T-cell (primary cell): ENCODE data around the gene SPATA24. TPM values are rescaled to one million over a fixed set of nuclear protein-coding genes. Genes with fewer than 3 reads are reported as not detected.
A peak's percentile ranks its signal among the peaks of the same experiment; 100 is the strongest.

Experiments used
- ATAC-seq, 4 experiments: fragments of 200-7000 bp in 3 of 4; fragments of 150-1000 bp in 1 of 4; cut with Tn5 transposase; replicated peaks in 1 of 4; 1 replicate in 3 of 4; 2 replicates in 1 of 4; pipeline ENCODE4 v1.10.0; 2021; ENCODE audit warnings: moderate library complexity in 3 of 4, mild to moderate bottlenecking in 2 of 4, moderate number of reproducible peaks in 1 of 4
- CTCF ChIA-PET, 2 donors: fragments of 300-600 bp; sonication (Branson Sonifier 250); formaldehyde crosslinking; loops; one replicate each; lab custom pipeline; 2022; ENCODE audit warnings: antibody characterized with exemption in 2 of 2; lab: Charles Lee
- POLR2A ChIA-PET, 2 donors: fragments of 300-600 bp; sonication (Branson Sonifier 250); formaldehyde crosslinking; loops; one replicate each; lab custom pipeline; 2022; ENCODE audit warnings: antibody characterized with exemption in 2 of 2; lab: Charles Lee
- DNase-seq, 35 experiments: peaks; one replicate each; pipeline versions ENCODE4 v3.0.0 to v3.0.0-alpha.2; 2013 to 2023
- H3K27ac ChIP-seq: one replicate; pipeline ENCODE4 v1.5.1; 2013; ENCODE audit warnings: low read length
- H3K27me3 ChIP-seq, 2 experiments: replicated peaks in 1 of 2; 1 replicate in 1 of 2; 2 replicates in 1 of 2; pipeline versions ENCODE4 v1.6.1 to v1.7.0; 2013; ENCODE audit warnings: low read length in 1 of 2, mixed read lengths in 1 of 2; ENCODE audit not compliant: control insufficient read depth in 2 of 2, insufficient read depth in 2 of 2; ENCODE audit errors: extremely low read depth in 1 of 2
- H3K36me3 ChIP-seq, 2 donors: 1 replicate in 1 of 2; 2 replicates in 1 of 2; pipeline versions ENCODE4 v1.6.1 to v1.7.0; 2013; ENCODE audit warnings: low read length in 1 of 2; ENCODE audit not compliant: control insufficient read depth in 2 of 2, insufficient read depth in 1 of 2; ENCODE audit errors: extremely low read depth in 1 of 2
- H3K4me1 ChIP-seq, 2 experiments: 1 replicate in 1 of 2; 2 replicates in 1 of 2; pipeline versions ENCODE4 v1.6.1 to v1.7.0; 2013; ENCODE audit warnings: low read length in 2 of 2, mixed read lengths in 1 of 2; ENCODE audit not compliant: insufficient read depth in 2 of 2, control insufficient read depth in 1 of 2; ENCODE audit errors: extremely low read depth in 1 of 2
- H3K4me3 ChIP-seq, 2 donors: 1 replicate in 1 of 2; 2 replicates in 1 of 2; pipeline versions ENCODE4 v1.5.1 to v1.7.0; 2013; ENCODE audit warnings: mild to moderate bottlenecking in 2 of 2, low read length in 1 of 2, moderate library complexity in 1 of 2; ENCODE audit not compliant: control insufficient read depth in 1 of 2; ENCODE audit errors: extremely low read depth in 1 of 2
- H3K9me3 ChIP-seq: 2 replicates; pipeline ENCODE4 v1.7.0; 2013
- H3K27ac Mint-ChIP-seq, 2 donors: one replicate each; pipeline ENCODE4 v1.8.0; 2020 to 2021; ENCODE audit warnings: mild to moderate bottlenecking in 2 of 2, mixed read lengths in 2 of 2
- H3K27me3 Mint-ChIP-seq, 2 donors: one replicate each; pipeline ENCODE4 v1.8.0; 2021 to 2022; ENCODE audit warnings: mixed read lengths in 2 of 2
- H3K36me3 Mint-ChIP-seq: one replicate; pipeline ENCODE4 v1.8.0; 2021; ENCODE audit warnings: mixed read lengths
- H3K4me1 Mint-ChIP-seq, 3 donors: one replicate each; pipeline ENCODE4 v1.8.0; 2020 to 2022; ENCODE audit warnings: mixed read lengths in 3 of 3, mild to moderate bottlenecking in 1 of 3
- H3K4me3 Mint-ChIP-seq, 3 donors: one replicate each; pipeline ENCODE4 v1.8.0; 2020 to 2022; ENCODE audit warnings: mild to moderate bottlenecking in 3 of 3, mixed read lengths in 3 of 3, moderate library complexity in 3 of 3
- H3K9me3 Mint-ChIP-seq, 3 donors: one replicate each; pipeline ENCODE4 v1.8.0; 2020 to 2022; ENCODE audit warnings: mixed read lengths in 3 of 3
- WGBS: methylation state at CpG from one replicate; pipeline ENCODE4 v1.1.5; 2013; ENCODE audit warnings: missing lambda C conversion rate; ENCODE audit not compliant: insufficient coverage; 5-methylcytosine and 5-hydroxymethylcytosine counted together
- total RNA-seq, 35 experiments: library from RNA in 6 of 35; stranded (reverse) in 6 of 35; fragments of 120-200 nt in 1 of 35; gene quantifications; one replicate each; pipeline versions ENCODE4 v1.2.1 to v1.2.4 and lab custom pipeline; 2013 to 2026

SPATA24 gene
- total RNA-seq, 5 donors from 2014 or later (not counting 1 experiment from before 2014, with no cell fraction given) = 3.6 to 9.0 (median 4.8) TPM

DNA sequence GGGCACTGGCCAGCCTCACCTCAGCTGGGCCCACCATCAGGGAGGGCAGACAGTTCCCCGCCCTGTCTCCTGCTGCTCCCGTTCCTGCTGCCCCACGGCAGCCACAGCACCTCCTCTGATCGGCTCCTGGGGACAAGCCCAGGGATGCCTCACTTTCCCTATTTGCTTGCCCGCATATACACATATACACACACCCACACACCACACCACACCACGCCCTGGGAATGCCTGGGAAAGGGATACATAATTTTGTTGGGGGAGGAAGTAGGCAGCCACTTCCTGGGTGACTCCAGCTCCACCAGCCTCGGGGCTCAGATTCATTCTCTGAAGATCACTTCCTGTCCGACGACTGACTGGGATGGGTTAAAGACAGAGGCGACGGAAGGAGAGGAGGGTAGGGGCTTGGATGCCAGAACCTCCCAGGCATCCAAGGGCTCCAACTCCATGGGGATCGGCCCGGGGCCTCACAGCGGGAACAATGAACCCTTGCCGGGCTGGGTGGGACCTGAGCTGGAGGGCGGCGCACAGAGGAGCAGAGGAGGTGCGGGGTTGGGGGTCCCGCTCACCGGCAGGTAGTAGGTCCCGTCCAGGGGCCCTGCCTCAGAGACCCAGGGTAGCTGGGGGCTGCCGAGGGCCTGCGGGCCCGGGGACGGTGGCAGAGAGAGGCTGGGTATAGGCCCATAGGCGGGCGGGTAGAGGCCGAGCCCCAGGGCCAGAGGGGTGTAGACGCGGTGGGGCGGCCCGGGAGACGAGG lies 12.1 kb downstream of the SPATA24 start:
- Mint-ChIP-seq H3K27me3 (no peaks in the 10 kb centered on the region), H3K27ac (peak overlapping the region; percentile 72 to 89), H3K4me1 (peaks cover 33 to 44% (median 43%) of the 10 kb centered on the region in 3 donors), H3K36me3 (no peaks in the 10 kb centered on the region), H3K4me3 (peak overlapping the region; percentile 77 to 89 (median 81)), H3K9me3 (no peaks in the 10 kb centered on the region)
- H3K27me3 ChIP-seq = peaks cover 0 to 9% of the 10 kb centered on the region in 2 experiments
- peaks cover 2 to 69% of the 10 kb centered on the region in 2 experiments for H3K4me1 ChIP-seq
- H3K9me3 ChIP-seq = no peaks in the 10 kb centered on the region
- DNase-seq = peak in 1 of 35 experiments; percentile 31
- no peaks in the 10 kb centered on the region for H3K36me3 ChIP-seq
- WGBS = 40% methylated on average over 25 of the region's 33 CpGs
- H3K27ac ChIP-seq = peak overlapping the region; percentile 77
- CTCF ChIA-PET = interaction anchor here (0.5 to 1.4 kb wide), 5 partner anchors 11 to 50 kb away, joined by 3 to 6 read pairs (median 4); partner anchors contain the start of gene SPATA24 (in 2 of the 2)
- H3K4me3 ChIP-seq = peak overlapping the region in 1 of 2 donors; percentile 83
- ATAC-seq = peak in 2 of 4 experiments; percentile 0 to 14
- POLR2A ChIA-PET = no interaction called here

GRCh38 chr5:139390639-139391569 lies 13.0 kb downstream of the SPATA24 start:
- CTCF ChIA-PET = interaction anchor here (0.5 to 1.4 kb wide), 4 partner anchors 12 to 49 kb away, joined by 4 to 6 read pairs (median 4); partner anchors contain the start of gene SPATA24 (in 2 of the 2)
- WGBS = 76% methylated on average over 6 of the region's 10 CpGs
- ATAC-seq (no peak), DNase-seq (no peak)
- Histone ChIP-seq H3K9me3 (no peaks in the 10 kb centered on the region), H3K36me3 (no peaks in the 10 kb centered on the region), H3K27me3 (peaks cover 0 to 9% of the 10 kb centered on the region in 2 experiments), H3K4me1 (peaks cover 2 to 69% of the 10 kb centered on the region in 2 experiments), H3K4me3 (no peak overlapping the region), H3K27ac (peak overlapping the region; percentile 77)
- POLR2A ChIA-PET = no interaction called here
- peaks cover 33 to 50% (median 49%) of the 10 kb centered on the region in 3 donors for H3K4me1 Mint-ChIP-seq
- H3K27me3 Mint-ChIP-seq = no peaks in the 10 kb centered on the region
- peak overlapping the region; percentile 79 to 89 for H3K27ac Mint-ChIP-seq
- H3K4me3 Mint-ChIP-seq = peak overlapping the region; percentile 77 to 89 (median 81)
- no peaks in the 10 kb centered on the region for H3K9me3 Mint-ChIP-seq
- H3K36me3 Mint-ChIP-seq = no peaks in the 10 kb centered on the region

- Mint-ChIP-seq H3K9me3 (no peaks in the 10 kb centered on the region), H3K27me3 (no peaks in the 10 kb centered on the region), H3K4me1 (peaks cover 39 to 60% (median 59%) of the 10 kb centered on the region in 3 donors), H3K36me3 (no peaks in the 10 kb centered on the region), H3K27ac (peak within 1 kb of the TSS; percentile 79 to 84), H3K4me3 (peak within 1 kb of the TSS in 2 of 3 donors; percentile 43 to 89)
- peaks cover 2 to 73% of the 10 kb centered on the region in 2 experiments for H3K4me1 ChIP-seq
- DNase-seq (peak in 34 of 35 experiments; percentile 22 to 80 (median 59)), ATAC-seq (peak in 3 of 4 experiments; percentile 7 to 30 (median 27))
- no peak within 1 kb of the TSS for H3K4me3 ChIP-seq
- no peaks in the 10 kb centered on the region for H3K36me3 ChIP-seq
- H3K9me3 ChIP-seq = no peaks in the 10 kb centered on the region
- peaks cover 0 to 9% of the 10 kb centered on the region in 2 experiments for H3K27me3 ChIP-seq
- POLR2A ChIA-PET = no interaction called here
- H3K27ac ChIP-seq = peak within 1 kb of the TSS; percentile 77
- CTCF ChIA-PET = no interaction called here
- 10% methylated on average over 6 of the region's 11 CpGs for WGBS
Observed at GRCh38 chr5:139389701-139390638, 13.9 kb downstream of the SPATA24 start, which contains the start of gene MZB1. Gene MZB1 (minus strand): TSS chr5:139389913. CDS start chr5:139389856, 57 bp downstream.

DNA sequence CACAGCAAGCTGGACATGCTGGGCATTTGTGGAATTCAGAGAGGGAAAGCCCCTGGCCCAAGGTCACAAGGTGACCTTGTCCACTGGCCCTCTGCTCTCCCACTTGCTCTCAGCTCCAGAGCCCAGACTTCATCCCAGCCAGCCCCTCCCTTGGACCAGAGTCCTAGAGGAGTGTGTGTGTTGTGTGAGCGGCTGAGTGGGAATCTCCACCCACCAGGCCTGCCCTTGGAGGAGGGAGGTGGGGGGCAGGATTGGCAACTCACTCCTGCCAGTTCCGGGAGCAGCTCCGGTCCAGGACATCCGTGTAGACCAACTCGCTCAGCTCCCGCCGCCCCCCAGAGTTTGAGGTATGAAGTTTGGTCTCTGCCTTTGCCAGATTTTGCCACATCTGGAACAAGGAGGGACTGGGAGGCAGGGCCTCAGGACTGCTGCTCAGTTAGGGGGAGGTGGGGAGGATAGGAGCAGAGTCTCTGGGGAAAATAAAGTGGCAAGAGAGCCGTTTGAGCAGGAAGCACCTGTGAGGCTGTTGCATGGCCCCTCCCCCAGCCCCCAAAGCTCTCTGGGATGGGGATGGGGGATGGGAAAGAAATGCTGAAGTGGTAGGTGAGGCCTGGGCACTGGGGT lies 15.6 kb downstream of the SPATA24 start:
- no peaks in the 10 kb centered on the region for H3K36me3 Mint-ChIP-seq
- Histone ChIP-seq H3K36me3 (no peaks in the 10 kb centered on the region), H3K27ac (no peak overlapping the region), H3K4me1 (peaks cover 5 to 76% of the 10 kb centered on the region in 2 experiments), H3K27me3 (peaks cover 0 to 1% of the 10 kb centered on the region in 2 experiments), H3K4me3 (no peak overlapping the region), H3K9me3 (no peaks in the 10 kb centered on the region)
- H3K27me3 Mint-ChIP-seq = no peaks in the 10 kb centered on the region
- DNase-seq (no peak), ATAC-seq (no peak)
- POLR2A ChIA-PET = no interaction called here
- no peaks in the 10 kb centered on the region for H3K9me3 Mint-ChIP-seq
- 92% methylated on average over 5 of the region's 8 CpGs for WGBS
- CTCF ChIA-PET = interaction anchor here in 1 of 2 donors (0.6 kb wide), 1 partner anchor 184 kb away, joined by 6 read pairs; no protein-coding TSS in a partner anchor
- peaks cover 49 to 71% (median 64%) of the 10 kb centered on the region in 3 donors for H3K4me1 Mint-ChIP-seq
- no peak overlapping the region for H3K27ac Mint-ChIP-seq
- peak overlapping the region in 1 of 3 donors; percentile 22 for H3K4me3 Mint-ChIP-seq

DNA sequence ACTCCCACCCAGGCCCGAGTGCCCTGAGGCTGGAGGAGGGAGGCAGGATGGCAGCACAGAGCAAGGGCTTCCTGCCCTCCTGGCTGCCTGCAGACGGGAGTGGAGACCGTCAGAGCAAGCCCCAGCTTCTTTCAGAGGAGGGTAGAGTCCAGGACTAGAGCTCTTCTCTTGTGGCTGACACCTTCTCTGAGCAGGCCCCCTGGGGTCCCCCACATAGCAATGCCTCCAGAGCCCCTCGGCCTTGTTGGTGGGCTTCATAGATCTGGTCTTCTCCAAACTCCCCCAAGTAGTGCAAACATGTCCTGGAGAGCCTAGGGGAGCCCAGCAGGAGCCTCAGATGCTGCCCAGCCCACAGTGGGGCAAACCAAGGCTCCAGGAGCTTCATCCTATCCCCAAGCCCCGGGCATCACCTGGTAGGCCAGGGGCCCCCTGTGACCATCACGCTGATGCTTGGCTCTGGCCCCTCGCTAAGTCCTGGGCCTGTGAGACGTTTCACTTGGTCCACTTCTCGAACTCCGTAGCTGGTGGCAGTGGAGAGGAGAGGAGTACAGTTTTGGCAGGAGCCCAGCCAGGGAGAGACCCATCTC lies 16.2 kb downstream of the SPATA24 start:
- Mint-ChIP-seq H3K27ac (peak overlapping the region; percentile 34 to 36), H3K27me3 (no peaks in the 10 kb centered on the region), H3K4me1 (peaks cover 49 to 68% (median 60%) of the 10 kb centered on the region in 3 donors), H3K9me3 (no peaks in the 10 kb centered on the region), H3K36me3 (no peaks in the 10 kb centered on the region), H3K4me3 (peak overlapping the region in 1 of 3 donors; percentile 22)
- H3K9me3 ChIP-seq = no peaks in the 10 kb centered on the region
- DNase-seq (no peak), ATAC-seq (no peak)
- no peak overlapping the region for H3K4me3 ChIP-seq
- peaks cover 5 to 70% of the 10 kb centered on the region in 2 experiments for H3K4me1 ChIP-seq
- no peaks in the 10 kb centered on the region for H3K27me3 ChIP-seq
- no peak overlapping the region for H3K27ac ChIP-seq
- whole genome bisulfite sequencing = 73% methylated on average over 9 of the region's 10 CpGs
- H3K36me3 ChIP-seq = no peaks in the 10 kb centered on the region
- ChIA-PET POLR2A (no interaction called here), CTCF (interaction anchor here in 1 of 2 donors (0.6 kb wide), 1 partner anchor 184 kb away, joined by 6 read pairs; no protein-coding TSS in a partner anchor)
